Measurements from ENCODE around the gene ADGRG6.

DNA sequence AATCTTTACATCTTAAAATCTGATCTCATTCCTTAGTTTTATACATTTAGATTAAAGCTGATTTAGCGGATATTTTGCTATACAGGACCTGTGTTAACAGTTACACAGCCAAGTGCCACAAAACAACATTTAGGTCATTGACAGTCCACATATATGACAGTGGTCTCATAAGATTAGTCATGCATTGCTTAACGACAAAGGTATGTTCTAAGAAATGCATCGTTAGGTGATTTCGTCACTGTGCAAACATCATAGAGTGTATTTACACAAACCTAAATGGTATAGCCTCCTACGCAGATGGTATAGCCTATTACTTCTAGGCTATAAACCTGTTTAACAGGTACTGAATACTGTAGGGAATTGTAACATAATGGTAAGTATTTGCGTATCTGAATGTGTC is 21.6 kb downstream of the ADGRG6 start:
- TF ChIP-seq EZH2 (IDR thresholded peaks at IDR 0.05; ENCODE audit: borderline replicate concordance, low read length), result no peak
- TF ChIP-seq, protein P1, sequence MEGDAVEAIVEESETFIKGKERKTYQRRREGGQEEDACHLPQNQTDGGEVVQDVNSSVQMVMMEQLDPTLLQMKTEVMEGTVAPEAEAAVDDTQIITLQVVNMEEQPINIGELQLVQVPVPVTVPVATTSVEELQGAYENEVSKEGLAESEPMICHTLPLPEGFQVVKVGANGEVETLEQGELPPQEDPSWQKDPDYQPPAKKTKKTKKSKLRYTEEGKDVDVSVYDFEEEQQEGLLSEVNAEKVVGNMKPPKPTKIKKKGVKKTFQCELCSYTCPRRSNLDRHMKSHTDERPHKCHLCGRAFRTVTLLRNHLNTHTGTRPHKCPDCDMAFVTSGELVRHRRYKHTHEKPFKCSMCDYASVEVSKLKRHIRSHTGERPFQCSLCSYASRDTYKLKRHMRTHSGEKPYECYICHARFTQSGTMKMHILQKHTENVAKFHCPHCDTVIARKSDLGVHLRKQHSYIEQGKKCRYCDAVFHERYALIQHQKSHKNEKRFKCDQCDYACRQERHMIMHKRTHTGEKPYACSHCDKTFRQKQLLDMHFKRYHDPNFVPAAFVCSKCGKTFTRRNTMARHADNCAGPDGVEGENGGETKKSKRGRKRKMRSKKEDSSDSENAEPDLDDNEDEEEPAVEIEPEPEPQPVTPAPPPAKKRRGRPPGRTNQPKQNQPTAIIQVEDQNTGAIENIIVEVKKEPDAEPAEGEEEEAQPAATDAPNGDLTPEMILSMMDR (IDR thresholded peaks at IDR 0.05; ENCODE audit: low read length), result no peak

All from OCI-LY1 (cell line).